GM21576 (cell line): ENCODE measurements around the gene KBTBD12.

Experiments
- ATAC-seq: cut with Tn5 transposase; IDR thresholded peaks from one replicate; pipeline ENCODE4 v1.9.1; 2021; ENCODE audit warnings: mild to moderate bottlenecking, moderate library complexity; ENCODE audit not compliant: unreplicated experiment

The KBTBD12 gene

DNA sequence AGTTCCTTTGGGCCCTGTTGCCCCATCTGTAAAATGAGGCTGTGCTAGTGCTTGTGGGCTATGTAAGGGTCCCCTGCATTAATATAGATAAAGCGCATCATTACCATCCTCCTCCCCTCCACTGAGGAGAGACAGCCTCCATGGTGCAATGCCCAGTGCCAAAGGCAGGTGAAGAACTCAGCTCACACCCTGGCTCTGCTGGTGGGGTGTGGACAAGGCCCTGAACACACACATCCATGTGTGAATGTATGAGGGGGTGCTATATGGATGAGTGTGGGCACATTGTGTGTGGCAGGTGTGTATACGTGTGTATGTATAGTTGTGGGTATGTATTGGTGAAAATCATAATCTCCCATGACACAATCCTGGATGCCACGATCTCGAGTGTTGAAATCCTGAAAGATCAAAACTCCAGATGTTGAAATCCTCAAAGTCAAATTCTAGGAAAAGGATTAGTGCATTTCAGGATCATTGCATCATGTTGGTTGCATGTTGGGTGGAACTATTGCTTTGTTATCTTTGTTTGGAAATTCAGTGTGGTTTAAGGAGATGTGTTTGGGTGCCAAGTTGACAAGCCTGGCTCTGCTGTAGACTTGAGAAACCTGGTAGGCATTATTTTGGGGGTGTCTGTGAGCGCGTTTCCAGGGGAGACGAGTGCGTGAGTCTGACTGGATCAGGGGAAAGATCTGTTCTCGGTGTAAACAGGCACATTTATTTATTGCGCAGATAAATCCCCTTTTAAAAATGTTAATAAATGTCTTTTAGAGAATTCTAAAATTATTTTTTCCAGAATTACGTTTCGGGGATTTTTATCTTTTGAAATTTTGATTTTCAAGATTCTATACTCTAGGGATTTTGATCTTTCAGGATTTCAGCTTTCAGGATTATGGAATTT, 95.2 kb downstream of the KBTBD12 start:
- ATAC-seq: no peak

DNA sequence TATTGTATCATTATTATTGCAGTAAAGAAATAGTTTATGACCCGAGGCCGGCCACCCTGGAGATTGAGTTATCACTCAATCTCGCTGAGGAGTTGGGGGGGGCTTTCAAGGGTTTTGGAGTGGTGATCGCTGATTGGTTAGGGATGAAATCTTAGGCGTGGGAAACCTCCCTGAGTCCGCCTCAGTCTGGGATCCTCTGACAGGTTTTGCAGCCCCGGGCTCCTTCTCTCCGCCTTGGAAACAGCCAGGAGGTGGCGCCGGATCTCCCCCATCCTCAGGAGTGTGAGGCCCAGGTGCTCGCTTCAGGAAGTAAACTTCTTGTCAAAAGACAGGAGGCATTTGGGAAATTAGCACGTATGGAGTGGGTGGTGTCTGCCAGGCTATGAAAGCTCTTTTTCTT, 96.1 kb downstream of the KBTBD12 start:
- no peak for ATAC-seq

DNA sequence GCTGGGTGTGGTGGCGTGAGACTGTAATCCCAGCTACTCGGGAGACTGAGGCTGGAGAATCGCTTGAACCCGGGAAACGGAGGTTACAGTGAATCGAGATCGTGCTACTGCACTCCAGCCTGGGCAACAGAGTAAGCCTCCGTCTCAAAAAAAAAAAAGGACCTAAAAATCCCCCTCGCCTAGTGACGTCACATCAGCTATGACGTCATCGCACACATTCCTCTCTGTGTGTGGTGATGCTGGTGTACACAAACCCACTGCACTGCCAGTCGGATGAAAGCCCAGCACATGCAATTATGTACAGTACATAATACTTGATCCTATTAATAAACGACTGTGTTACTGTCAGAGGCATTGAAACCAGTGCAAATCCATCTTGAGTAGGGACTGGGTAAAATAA, 97.0 kb downstream of the KBTBD12 start:
- ATAC-seq: no peak

DNA sequence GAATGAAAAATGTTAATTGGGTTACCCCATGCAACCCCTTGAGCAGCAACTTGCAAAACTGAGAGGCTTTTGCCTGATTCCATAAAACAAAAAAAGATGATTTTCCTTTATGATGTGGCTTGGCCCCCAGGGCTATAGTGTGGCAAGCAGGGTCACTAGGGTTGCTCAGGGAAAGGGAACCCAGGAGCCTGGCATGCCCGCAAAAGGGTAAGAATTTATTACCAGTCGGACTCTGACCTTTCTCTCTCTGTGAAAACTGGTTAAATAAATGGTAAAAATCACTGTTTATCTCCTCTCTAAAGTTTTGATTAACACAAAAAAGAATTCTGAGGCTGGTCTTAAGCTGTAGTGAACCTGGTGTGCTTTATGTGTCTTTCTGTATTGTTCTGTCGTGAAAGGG, 99.5 kb downstream of the KBTBD12 start:
- ATAC-seq: no peak

DNA sequence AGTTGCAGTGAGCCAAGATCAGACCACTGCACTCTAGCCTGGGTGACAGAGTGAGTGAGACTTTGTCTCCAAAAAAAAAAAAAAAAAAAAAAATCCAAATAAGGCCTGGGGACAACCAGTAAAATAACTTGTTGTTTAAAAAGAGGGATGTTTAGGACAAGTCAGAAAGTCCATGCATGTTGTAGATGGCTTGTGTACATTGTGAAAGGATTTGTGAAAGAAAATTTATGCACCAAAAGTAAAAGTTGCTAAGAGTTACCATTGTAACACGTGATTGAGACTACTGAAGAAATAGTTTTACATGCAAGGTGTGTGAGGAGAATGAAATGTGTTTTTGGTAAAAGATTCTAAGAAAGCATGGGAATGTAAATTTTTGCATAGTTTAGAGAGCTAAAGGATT, 101.5 kb downstream of the KBTBD12 start:
- no peak for ATAC-seq

DNA sequence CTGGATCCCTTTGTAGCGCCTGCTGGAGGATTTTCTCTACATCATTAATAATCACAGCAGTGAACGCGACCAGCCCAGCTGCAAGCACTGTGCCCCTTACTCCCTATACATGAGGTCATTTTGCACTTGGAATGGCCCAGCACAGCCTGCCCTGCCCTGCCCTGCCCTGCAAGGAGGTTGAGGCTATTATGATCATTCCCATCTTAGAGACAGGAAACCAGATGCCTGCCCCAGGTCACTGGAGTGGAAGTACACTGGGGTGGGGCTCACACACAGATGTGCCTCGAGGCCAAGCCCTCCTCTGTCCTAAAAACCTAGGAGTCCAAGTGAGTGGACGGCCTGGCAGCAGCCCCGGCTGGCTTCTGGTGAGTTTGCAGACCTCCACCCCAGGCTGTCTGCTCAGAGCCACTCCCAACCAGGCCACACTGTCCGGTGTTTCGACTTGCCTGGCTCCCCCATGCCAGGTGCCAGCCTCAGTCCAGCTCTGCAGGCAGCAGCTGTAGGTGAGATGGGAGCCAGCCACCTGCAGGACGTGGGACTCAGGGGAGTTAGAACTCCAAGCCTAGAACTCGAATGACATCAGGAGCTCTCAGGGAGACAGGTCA, 106.8 kb downstream of the KBTBD12 start:
- ATAC-seq: no peak

DNA sequence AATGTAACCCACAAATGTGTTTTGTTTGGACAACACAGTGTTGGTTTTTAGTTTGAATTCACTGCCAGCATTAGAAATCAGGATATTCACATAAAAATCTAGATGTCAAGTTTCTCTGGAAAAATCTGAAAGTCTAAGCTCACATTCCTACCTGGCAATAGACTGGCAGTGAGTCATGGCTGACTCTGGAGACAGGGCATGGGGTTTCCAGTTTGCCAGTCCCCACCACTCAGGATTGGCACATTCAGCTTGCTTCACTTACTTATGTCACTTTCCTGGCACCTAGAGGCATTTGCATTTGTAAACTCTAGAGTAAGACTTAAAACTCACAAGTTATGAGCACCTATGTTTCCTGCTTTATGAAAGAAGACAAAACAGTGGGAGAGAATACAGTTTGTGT, 118.1 kb downstream of the KBTBD12 start:
- ATAC-seq: no peak

DNA sequence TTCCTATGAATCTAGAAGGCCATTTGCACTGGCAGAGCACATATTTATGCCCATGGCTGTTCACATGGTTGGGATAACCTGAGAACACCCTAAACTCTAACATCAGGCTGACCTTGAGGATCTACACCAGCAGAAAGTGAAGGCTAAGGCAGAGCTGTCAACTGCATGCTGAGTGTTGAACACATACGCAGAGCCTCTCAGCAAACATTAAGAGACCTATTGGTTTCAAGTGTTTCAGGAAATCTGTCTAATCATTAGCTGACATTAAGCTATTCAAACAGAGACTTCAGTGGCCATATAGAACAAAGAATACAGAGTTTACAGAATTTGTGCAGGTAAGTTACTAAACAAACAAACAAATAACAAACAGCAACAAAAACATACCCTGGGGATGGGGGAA, 121.1 kb downstream of the KBTBD12 start:
- ATAC-seq: no peak
